ENCODE results near the gene ANKRD40.

Gene ANKRD40

GRCh38 chr17:50667259-50668024 lies 40.3 kb downstream of the ANKRD40 start:
- DNase-seq, result no peak

GRCh38 chr17:50666316-50666715 lies 41.4 kb downstream of the ANKRD40 start:
- no peak for DNase-seq

GRCh38 chr17:50665838-50666237 lies 41.9 kb downstream of the ANKRD40 start:
- DNase-seq, result no peak

- DNase-seq, result no peak
Observed at GRCh38 chr17:50664788-50665458, 42.8 kb downstream of the ANKRD40 start.

- DNase-seq, result no peak
Observed at GRCh38 chr17:50663812-50664374, 43.8 kb downstream of the ANKRD40 start.

GRCh38 chr17:50662632-50663225 lies 45.0 kb downstream of the ANKRD40 start:
- DNase-seq, result no peak

- DNase-seq, result peak; percentile 70
Observed at GRCh38 chr17:50661795-50662391, 45.8 kb downstream of the ANKRD40 start.

- no peak for DNase-seq
Observed at GRCh38 chr17:50661348-50661747, 46.4 kb downstream of the ANKRD40 start.

GRCh38 chr17:50660887-50661345 lies 46.8 kb downstream of the ANKRD40 start:
- no peak for DNase-seq

- DNase-seq, result no peak
Observed at GRCh38 chr17:50660042-50660886, 47.5 kb downstream of the ANKRD40 start.

- DNase-seq, result no peak
Observed at GRCh38 chr17:50659179-50659578, 48.5 kb downstream of the ANKRD40 start.

GRCh38 chr17:50658616-50659015 lies 49.1 kb downstream of the ANKRD40 start:
- DNase-seq, result no peak

- DNase-seq, result no peak
Observed at GRCh38 chr17:50657627-50658026, 50.1 kb downstream of the ANKRD40 start.

- no peak for DNase-seq
Observed at GRCh38 chr17:50657054-50657453, 50.7 kb downstream of the ANKRD40 start.

- DNase-seq, result no peak
Observed at GRCh38 chr17:50656509-50656908, 51.2 kb downstream of the ANKRD40 start.

GRCh38 chr17:50653738-50654137 lies 54.0 kb downstream of the ANKRD40 start:
- DNase-seq, result no peak

- DNase-seq, result no peak
Observed at GRCh38 chr17:50651661-50652060, 56.1 kb downstream of the ANKRD40 start.

- DNase-seq, result no peak
Observed at GRCh38 chr17:50649042-50649908, 58.4 kb downstream of the ANKRD40 start.

- DNase-seq, result no peak
Observed at GRCh38 chr17:50647187-50647586, 60.5 kb downstream of the ANKRD40 start.

GRCh38 chr17:50645748-50646682 lies 61.7 kb downstream of the ANKRD40 start:
- no peak for DNase-seq
